Measurements from ENCODE around the gene ERFL. TPM values are rescaled to one million over a fixed set of nuclear protein-coding genes. Genes with fewer than 3 reads are reported as not detected.

The ERFL gene
- total RNA-seq, 1 experiment from 2014 or later: 0.47 TPM

- no peak for DNase-seq (ENCODE audit: low spot score)
These were observed 30.4 kb downstream of the ERFL start for GRCh38 chr19:41897820-41898219.

GRCh38 chr19:41897181-41897580 lies 31.1 kb downstream of the ERFL start:
- DNase-seq (ENCODE audit: low spot score): no peak

- no peak for DNase-seq (ENCODE audit: low spot score)
These were observed 31.7 kb downstream of the ERFL start for GRCh38 chr19:41896581-41896942.

- DNase-seq (ENCODE audit: low spot score): no peak
These were observed 32.3 kb downstream of the ERFL start for GRCh38 chr19:41895745-41896580.

GRCh38 chr19:41894350-41894749 lies 33.9 kb downstream of the ERFL start:
- no peak for DNase-seq (ENCODE audit: low spot score)

GRCh38 chr19:41893899-41894298 lies 34.4 kb downstream of the ERFL start:
- DNase-seq (ENCODE audit: low spot score): no peak

- DNase-seq (ENCODE audit: low spot score): no peak
These were observed 35.9 kb downstream of the ERFL start for GRCh38 chr19:41892173-41892902.

- no peak for DNase-seq (ENCODE audit: low spot score)
These were observed 37.3 kb downstream of the ERFL start for GRCh38 chr19:41890936-41891335.

- DNase-seq (ENCODE audit: low spot score): no peak
These were observed 38.4 kb downstream of the ERFL start for GRCh38 chr19:41889896-41890295.

- DNase-seq (ENCODE audit: low spot score): no peak
These were observed 39.3 kb downstream of the ERFL start for GRCh38 chr19:41888926-41889325.

- DNase-seq (ENCODE audit: low spot score): peak; percentile 95
These were observed 40.4 kb downstream of the ERFL start for GRCh38 chr19:41887711-41888382.

GRCh38 chr19:41886761-41887710 lies 41.2 kb downstream of the ERFL start:
- DNase-seq (ENCODE audit: low spot score): peak; percentile 61

- peak; percentile 90 for DNase-seq (ENCODE audit: low spot score)
These were observed 44.2 kb downstream of the ERFL start for GRCh38 chr19:41883821-41884733.

- no peak for DNase-seq (ENCODE audit: low spot score)
These were observed 44.8 kb downstream of the ERFL start for GRCh38 chr19:41883463-41883820.

- DNase-seq (ENCODE audit: low spot score): no peak
These were observed 45.4 kb downstream of the ERFL start, which contains the start of gene ARHGEF1 for GRCh38 chr19:41882568-41883462. Gene ARHGEF1 (plus strand): TSS chr19:41883184. CDS start chr19:41888083, 4,899 bp downstream.

- no peak for DNase-seq (ENCODE audit: low spot score)
These were observed 47.9 kb downstream of the ERFL start for GRCh38 chr19:41880329-41880708.

- no peak for DNase-seq (ENCODE audit: low spot score)
These were observed 48.5 kb downstream of the ERFL start for GRCh38 chr19:41879670-41880328.

GRCh38 chr19:41879080-41879479 lies 49.2 kb downstream of the ERFL start:
- no peak for DNase-seq (ENCODE audit: low spot score)
